ENCODE measurements around the gene MACROD2.

- TF ChIP-seq CTCF (IDR thresholded peaks at IDR 0.05) (no peak), POLR2AphosphoS5 (IDR thresholded peaks at IDR 0.05) (no peak)
Observed at GRCh38 chr20:14197097-14197496, 201.8 kb downstream of the MACROD2 start.
